HG02642 (cell line): ENCODE data around the gene PPM1G.

Experiments
- ATAC-seq: cut with Tn5 transposase; IDR thresholded peaks from one replicate; pipeline ENCODE4 v1.9.1; 2021; ENCODE audit warnings: mild to moderate bottlenecking; ENCODE audit not compliant: unreplicated experiment, poor library complexity

PPM1G gene

GRCh38 chr2:27350106-27350693 is 59.2 kb downstream of the PPM1G start:
- ATAC-seq = no peak

- no peak for ATAC-seq
Measured at GRCh38 chr2:27347641-27348040, 61.8 kb downstream of the PPM1G start.

- ATAC-seq = no peak
Measured at GRCh38 chr2:27336173-27336572, 73.2 kb downstream of the PPM1G start.

GRCh38 chr2:27335311-27335710 is 74.1 kb downstream of the PPM1G start:
- ATAC-seq = no peak
